Ascending aorta (tissue), 2 donors: Measurements from ENCODE around the gene INVS. TPM values are rescaled to one million over a fixed set of nuclear protein-coding genes. Genes with fewer than 3 reads are reported as not detected.
A peak's percentile ranks its signal among the peaks of the same experiment; 100 is the strongest.

Source experiments
- DNase-seq, 2 donors: peaks; one replicate each; pipeline ENCODE4 v3.0.0-alpha.2; 2019; ENCODE audit warnings: low spot score in 2 of 2
- H3K27ac ChIP-seq, 2 donors: fragments of 200-600 bp; sonication (generic); one replicate each; pipeline ENCODE4 v1.5.1; 2016 to 2017; ENCODE audit warnings: mild to moderate bottlenecking in 1 of 2
- H3K27me3 ChIP-seq: fragments of 200-600 bp; sonication (generic); one replicate; pipeline ENCODE4 v1.5.1; 2017
- H3K36me3 ChIP-seq, 2 donors: fragments of 200-600 bp; sonication (generic); one replicate each; pipeline ENCODE4 v1.5.1; 2016
- H3K4me1 ChIP-seq, 2 donors: fragments of 200-600 bp; sonication (generic); one replicate each; pipeline ENCODE4 v1.5.1; 2016 to 2017; ENCODE audit warnings: mild to moderate bottlenecking in 1 of 2
- H3K4me3 ChIP-seq, 2 donors: fragments of 200-600 bp; sonication (generic); one replicate each; pipeline ENCODE4 v1.5.1; 2016 to 2017; ENCODE audit warnings: mild to moderate bottlenecking in 1 of 2
- H3K9me3 ChIP-seq, 2 donors: fragments of 200-600 bp; sonication (generic); one replicate each; pipeline ENCODE4 v1.5.1; 2016
- intact Hi-C: fragments of 100-400 bp; cut with DNase I; formaldehyde crosslinking; loops from one replicate; pipeline ENCODE4 v1.15.1; 2023
- total RNA-seq: library from RNA; depleted of rRNA; stranded (reverse); fragments of >200 nt; gene quantifications from one replicate; pipeline ENCODE4 v1.1.0, GENCODE V29; 2016
- TF ChIP-seq, protein P1 (sequence below), 3 experiments: fragments of 200-600 bp in 2 of 3; fragments of 450-650 bp in 1 of 3; sonication (generic) in 2 of 3; IDR thresholded peaks; one replicate each; pipeline ENCODE4 v1.5.1; 2016 to 2019; ENCODE audit warnings: antibody characterized with exemption in 3 of 3, mild to moderate bottlenecking in 1 of 3, moderate library complexity in 1 of 3

The INVS gene, protein sequence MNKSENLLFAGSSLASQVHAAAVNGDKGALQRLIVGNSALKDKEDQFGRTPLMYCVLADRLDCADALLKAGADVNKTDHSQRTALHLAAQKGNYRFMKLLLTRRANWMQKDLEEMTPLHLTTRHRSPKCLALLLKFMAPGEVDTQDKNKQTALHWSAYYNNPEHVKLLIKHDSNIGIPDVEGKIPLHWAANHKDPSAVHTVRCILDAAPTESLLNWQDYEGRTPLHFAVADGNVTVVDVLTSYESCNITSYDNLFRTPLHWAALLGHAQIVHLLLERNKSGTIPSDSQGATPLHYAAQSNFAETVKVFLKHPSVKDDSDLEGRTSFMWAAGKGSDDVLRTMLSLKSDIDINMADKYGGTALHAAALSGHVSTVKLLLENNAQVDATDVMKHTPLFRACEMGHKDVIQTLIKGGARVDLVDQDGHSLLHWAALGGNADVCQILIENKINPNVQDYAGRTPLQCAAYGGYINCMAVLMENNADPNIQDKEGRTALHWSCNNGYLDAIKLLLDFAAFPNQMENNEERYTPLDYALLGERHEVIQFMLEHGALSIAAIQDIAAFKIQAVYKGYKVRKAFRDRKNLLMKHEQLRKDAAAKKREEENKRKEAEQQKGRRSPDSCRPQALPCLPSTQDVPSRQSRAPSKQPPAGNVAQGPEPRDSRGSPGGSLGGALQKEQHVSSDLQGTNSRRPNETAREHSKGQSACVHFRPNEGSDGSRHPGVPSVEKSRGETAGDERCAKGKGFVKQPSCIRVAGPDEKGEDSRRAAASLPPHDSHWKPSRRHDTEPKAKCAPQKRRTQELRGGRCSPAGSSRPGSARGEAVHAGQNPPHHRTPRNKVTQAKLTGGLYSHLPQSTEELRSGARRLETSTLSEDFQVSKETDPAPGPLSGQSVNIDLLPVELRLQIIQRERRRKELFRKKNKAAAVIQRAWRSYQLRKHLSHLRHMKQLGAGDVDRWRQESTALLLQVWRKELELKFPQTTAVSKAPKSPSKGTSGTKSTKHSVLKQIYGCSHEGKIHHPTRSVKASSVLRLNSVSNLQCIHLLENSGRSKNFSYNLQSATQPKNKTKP
- 8.5 TPM for total RNA-seq

DNA sequence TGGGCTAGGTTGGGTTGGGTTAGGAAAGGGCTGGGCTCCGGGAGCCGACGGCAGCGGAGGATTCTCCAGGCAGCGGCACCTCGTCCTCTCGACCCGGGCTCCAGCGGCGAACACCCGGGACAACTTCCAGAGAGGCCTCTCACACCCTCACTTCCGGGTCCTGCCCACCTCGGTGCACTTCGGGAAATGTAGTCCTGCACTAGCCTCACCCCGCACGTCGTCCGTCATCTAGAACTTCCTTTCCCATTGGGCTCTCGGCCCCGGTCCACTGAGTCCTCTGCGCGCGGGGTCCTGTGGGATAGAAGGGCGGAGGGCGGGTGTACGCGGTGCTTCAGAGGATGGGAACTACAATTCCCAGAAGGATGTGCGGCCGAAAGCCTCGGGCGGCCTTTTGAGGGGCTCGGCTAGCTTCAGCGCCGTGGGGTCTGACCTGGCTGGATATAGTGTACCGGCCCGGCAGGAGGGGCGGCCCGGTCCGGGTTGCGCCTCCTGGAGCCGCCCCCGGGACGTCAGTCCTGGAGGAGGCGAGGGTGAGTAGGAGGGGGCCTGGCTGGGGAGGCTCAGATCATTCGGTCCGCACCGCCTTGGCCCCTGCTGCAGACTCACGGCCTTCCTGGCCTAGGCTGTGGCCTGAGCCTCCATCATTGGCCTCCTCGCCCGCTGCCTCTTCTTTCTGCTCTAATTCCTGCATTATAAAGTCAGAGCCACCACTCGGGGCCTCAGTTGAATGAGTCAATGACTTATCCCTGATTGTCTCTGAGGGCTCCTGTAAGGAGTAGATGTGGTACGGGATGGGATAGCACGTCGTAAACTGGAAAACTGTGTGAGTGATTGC, at the start of gene INVS, which contains the start of gene ERP44:
Gene INVS, plus strand, starts transcription at position 357 of the 835 bp plus-strand sequence. CDS start 5,279 bp downstream, outside the sequence.
Gene ERP44, minus strand, starts transcription at position 114 of the 835 bp plus-strand sequence. CDS start 160 bp downstream, outside the sequence.
- Histone ChIP-seq H3K4me3 (peak within 1 kb of the TSS; percentile 62 to 77), H3K27me3 (no peaks in the 10 kb centered on the region)
- TF ChIP-seq, protein P1, sequence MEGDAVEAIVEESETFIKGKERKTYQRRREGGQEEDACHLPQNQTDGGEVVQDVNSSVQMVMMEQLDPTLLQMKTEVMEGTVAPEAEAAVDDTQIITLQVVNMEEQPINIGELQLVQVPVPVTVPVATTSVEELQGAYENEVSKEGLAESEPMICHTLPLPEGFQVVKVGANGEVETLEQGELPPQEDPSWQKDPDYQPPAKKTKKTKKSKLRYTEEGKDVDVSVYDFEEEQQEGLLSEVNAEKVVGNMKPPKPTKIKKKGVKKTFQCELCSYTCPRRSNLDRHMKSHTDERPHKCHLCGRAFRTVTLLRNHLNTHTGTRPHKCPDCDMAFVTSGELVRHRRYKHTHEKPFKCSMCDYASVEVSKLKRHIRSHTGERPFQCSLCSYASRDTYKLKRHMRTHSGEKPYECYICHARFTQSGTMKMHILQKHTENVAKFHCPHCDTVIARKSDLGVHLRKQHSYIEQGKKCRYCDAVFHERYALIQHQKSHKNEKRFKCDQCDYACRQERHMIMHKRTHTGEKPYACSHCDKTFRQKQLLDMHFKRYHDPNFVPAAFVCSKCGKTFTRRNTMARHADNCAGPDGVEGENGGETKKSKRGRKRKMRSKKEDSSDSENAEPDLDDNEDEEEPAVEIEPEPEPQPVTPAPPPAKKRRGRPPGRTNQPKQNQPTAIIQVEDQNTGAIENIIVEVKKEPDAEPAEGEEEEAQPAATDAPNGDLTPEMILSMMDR (IDR thresholded peaks at IDR 0.05), result no peak

DNA sequence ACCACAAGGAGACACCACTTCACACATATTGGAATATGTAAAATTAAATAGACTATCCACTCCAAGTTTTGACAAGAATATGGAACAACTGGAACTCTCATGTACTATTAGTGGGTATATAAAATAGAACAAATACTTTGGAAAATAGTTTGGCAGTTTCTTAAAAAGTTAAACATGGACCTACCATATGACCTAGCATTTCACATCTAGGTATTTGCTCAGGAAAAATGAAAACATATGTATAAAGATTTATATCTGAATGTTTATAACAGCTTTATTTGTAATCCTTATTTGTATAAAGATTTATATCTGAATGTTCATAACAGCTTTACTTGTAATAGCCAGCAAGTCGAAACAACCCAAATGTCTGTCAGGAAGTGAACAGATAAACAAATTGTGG, 49.5 kb upstream of the INVS start:
- no peak overlapping the region for H3K27ac ChIP-seq
- peaks cover 6 to 9% of the 10 kb centered on the region in 2 donors for H3K36me3 ChIP-seq
- H3K4me3 ChIP-seq, result no peak overlapping the region
- H3K27me3 ChIP-seq, result no peaks in the 10 kb centered on the region
- TF ChIP-seq, protein P1 (IDR thresholded peaks at IDR 0.05), result no peak
- no peaks in the 10 kb centered on the region for H3K4me1 ChIP-seq
- intact Hi-C loops, result no loop called here
- peaks cover 0 to 10% of the 10 kb centered on the region in 2 donors for H3K9me3 ChIP-seq
- DNase-seq, result no peak

More for the DNA sequence above, at the start of gene INVS, which contains the start of gene ERP44:
- Histone ChIP-seq H3K27ac (peak within 1 kb of the TSS; percentile 79 to 81), H3K36me3 (peaks cover 0 to 4% of the 10 kb centered on the region in 2 donors), H3K9me3 (no peaks in the 10 kb centered on the region), H3K4me1 (peaks cover 0 to 16% of the 10 kb centered on the region in 2 donors)
- peak; percentile 98 to 100 for DNase-seq
- intact Hi-C loops, result loop anchor here (2.0 to 10.0 kb wide), 7 partner anchors 192 to 1304 kb away; partner anchors contain the start of genes ALG2, ANKS6, MRPL50 and MSANTD3

DNA sequence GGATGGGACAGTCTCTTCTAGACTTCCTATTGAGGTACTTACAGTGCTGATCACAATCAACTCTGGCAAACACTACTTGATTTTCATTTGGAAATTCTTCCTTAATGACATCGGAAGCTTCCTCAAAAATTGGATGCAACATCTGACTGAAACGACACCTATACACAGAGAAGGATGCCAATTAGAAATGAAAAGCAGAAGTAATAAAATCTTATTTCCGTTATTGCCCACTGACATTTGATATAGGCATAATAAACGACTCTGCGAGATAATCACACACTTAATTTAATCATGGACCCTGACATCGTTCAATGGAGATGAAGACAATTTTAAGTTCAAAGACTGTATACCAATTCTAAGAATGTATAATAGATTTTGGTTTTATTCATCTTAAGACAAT, 46.7 kb upstream of the INVS start:
- no peaks in the 10 kb centered on the region for H3K9me3 ChIP-seq
- no peak overlapping the region for H3K4me3 ChIP-seq
- TF ChIP-seq, protein P1 (IDR thresholded peaks at IDR 0.05), result no peak
- intact Hi-C loops, result no loop called here
- no peak overlapping the region for H3K27ac ChIP-seq
- peaks cover 6 to 14% of the 10 kb centered on the region in 2 donors for H3K36me3 ChIP-seq
- no peaks in the 10 kb centered on the region for H3K27me3 ChIP-seq
- H3K4me1 ChIP-seq, result no peaks in the 10 kb centered on the region
- no peak for DNase-seq

DNA sequence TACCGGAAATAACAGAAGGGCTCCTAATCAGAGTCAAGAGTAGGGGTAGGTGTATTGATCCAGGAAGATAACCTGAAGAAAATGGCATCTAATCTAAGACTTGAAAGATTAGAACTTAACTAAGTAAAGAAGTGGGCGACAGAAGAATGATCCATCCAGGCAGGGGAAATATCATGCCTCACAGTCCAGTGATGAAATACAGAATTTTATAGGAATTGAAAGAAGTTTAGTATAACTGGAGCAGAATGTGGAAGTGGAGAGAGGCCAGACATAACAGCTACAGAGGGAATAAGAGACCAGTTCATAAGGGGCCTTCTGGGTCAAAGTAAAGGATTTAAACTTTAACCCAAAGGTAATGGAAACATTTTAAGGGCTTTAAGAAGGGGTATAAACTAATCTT, 42.5 kb upstream of the INVS start:
- H3K9me3 ChIP-seq, result no peaks in the 10 kb centered on the region
- H3K36me3 ChIP-seq, result peaks cover 0 to 5% of the 10 kb centered on the region in 2 donors
- H3K27me3 ChIP-seq, result no peaks in the 10 kb centered on the region
- intact Hi-C loops, result no loop called here
- TF ChIP-seq, protein P1 (IDR thresholded peaks at IDR 0.05), result no peak
- H3K4me3 ChIP-seq, result no peak overlapping the region
- no peak overlapping the region for H3K27ac ChIP-seq
- no peaks in the 10 kb centered on the region for H3K4me1 ChIP-seq
- no peak for DNase-seq
